BE2C (cell line): Measurements from ENCODE around the gene CATSPERD.

Source experiments
- DNase-seq: peaks from one replicate; pipeline ENCODE4 v3.0.0-alpha.2; 2020
- H3K27me3 ChIP-seq: fragments of 250-450 bp; sonication (Bioruptor Pico); 2 replicates; pipeline ENCODE4 v1.5.1; 2020; ENCODE audit warnings: mild to moderate bottlenecking
- H3K36me3 ChIP-seq: fragments of 250-450 bp; sonication (Bioruptor Pico); 2 replicates; pipeline ENCODE4 v1.5.1; 2020; ENCODE audit warnings: mild to moderate bottlenecking
- H3K4me1 ChIP-seq: fragments of 250-450 bp; sonication (Bioruptor Pico); 2 replicates; pipeline ENCODE4 v1.5.1; 2020
- H3K4me3 ChIP-seq: 2 replicates; pipeline ENCODE4 v1.5.1; 2011; ENCODE audit warnings: low read depth, low read length
- H3K9me3 ChIP-seq: fragments of 250-450 bp; sonication (Bioruptor Pico); 2 replicates; pipeline ENCODE4 v1.5.1; 2020
- CTCF ChIP-seq: IDR thresholded peaks from 2 replicates; pipeline ENCODE4 v1.5.1; 2012; ENCODE audit warnings: mild to moderate bottlenecking, low read depth, low read length

CATSPERD gene

GRCh38 chr19:5693195-5694166 is 27.0 kb upstream of the CATSPERD start:
- H3K4me1 ChIP-seq, result peaks cover 7% of the 10 kb centered on the region; the same call in 1 of the 2 replicates
- no peak for DNase-seq
- TF ChIP-seq CTCF, result no peak
- H3K4me3 ChIP-seq, result no peak overlapping the region
- peaks cover 71% of the 10 kb centered on the region for H3K36me3 ChIP-seq
- no peaks in the 10 kb centered on the region for H3K27me3 ChIP-seq
- H3K9me3 ChIP-seq, result no peaks in the 10 kb centered on the region

- Histone ChIP-seq H3K4me1 (peaks cover 7% of the 10 kb centered on the region; the same call in 1 of the 2 replicates), H3K27me3 (no peaks in the 10 kb centered on the region), H3K36me3 (peaks cover 80% of the 10 kb centered on the region), H3K9me3 (no peaks in the 10 kb centered on the region), H3K4me3 (no peak overlapping the region)
- no peak for TF ChIP-seq CTCF
- no peak for DNase-seq
These were observed 26.1 kb upstream of the CATSPERD start for GRCh38 chr19:5694167-5694955.

GRCh38 chr19:5694956-5695648 is 25.3 kb upstream of the CATSPERD start:
- no peaks in the 10 kb centered on the region for H3K27me3 ChIP-seq
- H3K36me3 ChIP-seq, result peaks cover 88% of the 10 kb centered on the region
- no peak overlapping the region for H3K4me3 ChIP-seq
- TF ChIP-seq CTCF, result no peak
- no peaks in the 10 kb centered on the region for H3K9me3 ChIP-seq
- H3K4me1 ChIP-seq, result peaks cover 7% of the 10 kb centered on the region; the same call in 1 of the 2 replicates
- DNase-seq, result peak; percentile 14

- no peak overlapping the region for H3K4me3 ChIP-seq
- peak; percentile 29 for DNase-seq
- no peak for TF ChIP-seq CTCF
- peaks cover 91% of the 10 kb centered on the region for H3K36me3 ChIP-seq
- no peaks in the 10 kb centered on the region for H3K27me3 ChIP-seq
- peaks cover 7% of the 10 kb centered on the region; the same call in 1 of the 2 replicates for H3K4me1 ChIP-seq
- H3K9me3 ChIP-seq, result no peaks in the 10 kb centered on the region
These were observed 24.7 kb upstream of the CATSPERD start for GRCh38 chr19:5695649-5696195.

- DNase-seq, result peak; percentile 18
- H3K36me3 ChIP-seq, result peaks cover 92% of the 10 kb centered on the region
- H3K27me3 ChIP-seq, result no peaks in the 10 kb centered on the region
- H3K4me1 ChIP-seq, result peaks cover 7% of the 10 kb centered on the region; the same call in 1 of the 2 replicates
- no peak overlapping the region for H3K4me3 ChIP-seq
- TF ChIP-seq CTCF, result no peak
- H3K9me3 ChIP-seq, result no peaks in the 10 kb centered on the region
These were observed 24.0 kb upstream of the CATSPERD start for GRCh38 chr19:5696196-5697021.
